ENCODE results near the gene NDUFV1.
A peak's percentile ranks its signal among the peaks of the same experiment; 100 is the strongest.

NDUFV1 gene

GRCh38 chr11:67640021-67640757 lies 33.5 kb downstream of the NDUFV1 start:
- DNase-seq (ENCODE audit: low read depth in 3 of 3) = peak in 1 of 3 donors; percentile 39

GRCh38 chr11:67640758-67641337 lies 34.1 kb downstream of the NDUFV1 start:
- no peak for DNase-seq (ENCODE audit: low read depth in 3 of 3)

GRCh38 chr11:67641338-67642172 lies 34.8 kb downstream of the NDUFV1 start:
- DNase-seq (ENCODE audit: low read depth in 3 of 3) = no peak

GRCh38 chr11:67642173-67643120 lies 35.7 kb downstream of the NDUFV1 start:
- DNase-seq (ENCODE audit: low read depth in 3 of 3) = no peak

- no peak for DNase-seq (ENCODE audit: low read depth in 3 of 3)
Observed at GRCh38 chr11:67644042-67644441, 37.3 kb downstream of the NDUFV1 start.

- DNase-seq (ENCODE audit: low read depth in 3 of 3) = no peak
Observed at GRCh38 chr11:67644472-67645418, 38.0 kb downstream of the NDUFV1 start.

- no peak for DNase-seq (ENCODE audit: low read depth in 3 of 3)
Observed at GRCh38 chr11:67645521-67646461, 39.1 kb downstream of the NDUFV1 start.

- no peak for DNase-seq (ENCODE audit: low read depth in 3 of 3)
Observed at GRCh38 chr11:67646535-67647336, 40.0 kb downstream of the NDUFV1 start.

GRCh38 chr11:67647471-67647870 lies 40.7 kb downstream of the NDUFV1 start:
- DNase-seq (ENCODE audit: low read depth in 3 of 3) = no peak

- peak in 1 of 3 donors; percentile 43 for DNase-seq (ENCODE audit: low read depth in 3 of 3)
Observed at GRCh38 chr11:67648140-67648795, 41.5 kb downstream of the NDUFV1 start.

GRCh38 chr11:67648796-67649613 lies 42.3 kb downstream of the NDUFV1 start:
- no peak for DNase-seq (ENCODE audit: low read depth in 3 of 3)

GRCh38 chr11:67649634-67650510 lies 43.1 kb downstream of the NDUFV1 start:
- no peak for DNase-seq (ENCODE audit: low read depth in 3 of 3)

- no peak for DNase-seq (ENCODE audit: low read depth in 3 of 3)
Observed at GRCh38 chr11:67651976-67652781, 45.4 kb downstream of the NDUFV1 start.

GRCh38 chr11:67652965-67653845 lies 46.5 kb downstream of the NDUFV1 start:
- DNase-seq (ENCODE audit: low read depth in 3 of 3) = no peak
